Kidney tubule cell (primary cell): ENCODE data around the gene IL24.
A peak's percentile ranks its signal among the peaks of the same experiment; 100 is the strongest.

ENCODE experiments used
- DNase-seq: peaks from one replicate; pipeline ENCODE4 v3.0.0-alpha.2; 2018; ENCODE audit warnings: low spot score

IL24 gene

GRCh38 chr1:206880314-206880713 lies 16.9 kb upstream of the IL24 start:
- no peak for DNase-seq

GRCh38 chr1:206882555-206882954 lies 14.7 kb upstream of the IL24 start:
- no peak for DNase-seq

- no peak for DNase-seq
Measured at GRCh38 chr1:206883160-206883559, 14.1 kb upstream of the IL24 start.

- DNase-seq = no peak
Measured at GRCh38 chr1:206883876-206884275, 13.4 kb upstream of the IL24 start.

GRCh38 chr1:206885341-206886060 lies 11.7 kb upstream of the IL24 start:
- DNase-seq = no peak

GRCh38 chr1:206886831-206887230 lies 10.4 kb upstream of the IL24 start:
- DNase-seq = peak; percentile 34

- no peak for DNase-seq
Measured at GRCh38 chr1:206887701-206888100, 9.5 kb upstream of the IL24 start.

GRCh38 chr1:206890125-206891060 lies 6.8 kb upstream of the IL24 start:
- DNase-seq = peak; percentile 69

- DNase-seq = peak; percentile 9
Measured at GRCh38 chr1:206891412-206891811, 5.8 kb upstream of the IL24 start.

- DNase-seq = no peak
Measured at GRCh38 chr1:206892351-206892984, 4.8 kb upstream of the IL24 start.

GRCh38 chr1:206893380-206893779 lies 3.9 kb upstream of the IL24 start:
- DNase-seq = no peak

GRCh38 chr1:206895325-206895724 lies 1.9 kb upstream of the IL24 start:
- peak; percentile 36 for DNase-seq

GRCh38 chr1:206895837-206896242 lies 1.4 kb upstream of the IL24 start:
- DNase-seq = no peak

- DNase-seq = no peak
Measured at GRCh38 chr1:206896261-206896660, 982 bp upstream of the IL24 start.

- DNase-seq = peak; percentile 41
Measured at GRCh38 chr1:206898089-206898914, 1.1 kb downstream of the IL24 start.

GRCh38 chr1:206898915-206899431 lies 1.7 kb downstream of the IL24 start:
- no peak for DNase-seq

GRCh38 chr1:206899717-206900116 lies 2.5 kb downstream of the IL24 start:
- DNase-seq = no peak

- no peak for DNase-seq
Measured at GRCh38 chr1:206900149-206900548, 2.9 kb downstream of the IL24 start.

GRCh38 chr1:206901944-206902343 lies 4.7 kb downstream of the IL24 start:
- DNase-seq = no peak

- DNase-seq = no peak
Measured at GRCh38 chr1:206902702-206903101, 5.5 kb downstream of the IL24 start.

GRCh38 chr1:206903687-206904086 lies 6.4 kb downstream of the IL24 start:
- no peak for DNase-seq
